Subcutaneous adipose tissue (tissue), 4 donors: Measurements from ENCODE around the gene STK40. TPM values are rescaled to one million over a fixed set of nuclear protein-coding genes. Genes with fewer than 3 reads are reported as not detected.

Experiments used
- CTCF ChIP-seq: fragments of 450-650 bp; IDR thresholded peaks from one replicate; pipeline ENCODE4 v1.5.1; 2016; ENCODE audit warnings: low read depth, mild to moderate bottlenecking, control low read depth, antibody characterized with exemption, moderate library complexity
- total RNA-seq, 4 donors: library from RNA; depleted of rRNA; stranded (reverse); fragments of >200 nt; gene quantifications; one replicate each; pipeline ENCODE4 v1.1.0, GENCODE V29; 2016

Gene STK40
- total RNA-seq, 4 donors from 2014 or later = 19.7 to 40.7 (median 26.8) TPM

GRCh38 chr1:36397378-36398230, 11.9 kb upstream of the STK40 start, which contains the start of gene LSM10:
Gene LSM10, minus strand, starts transcription at chr1:36397908. Its CDS starts 3,779 bp downstream, at chr1:36394129.
- no peak for TF ChIP-seq CTCF

- TF ChIP-seq CTCF = no peak
Measured at GRCh38 chr1:36397083-36397377, 11.3 kb upstream of the STK40 start.

GRCh38 chr1:36396359-36396758, 10.6 kb upstream of the STK40 start:
- TF ChIP-seq CTCF = no peak

GRCh38 chr1:36393686-36394085, 8.0 kb upstream of the STK40 start:
- TF ChIP-seq CTCF = no peak

GRCh38 chr1:36392836-36393235, 7.1 kb upstream of the STK40 start:
- no peak for TF ChIP-seq CTCF

- TF ChIP-seq CTCF = no peak
Measured at GRCh38 chr1:36391271-36391670, 5.5 kb upstream of the STK40 start.

GRCh38 chr1:36390411-36390810, 4.7 kb upstream of the STK40 start:
- no peak for TF ChIP-seq CTCF
